ENCODE data around the gene CSRP1.

The CSRP1 gene

DNA sequence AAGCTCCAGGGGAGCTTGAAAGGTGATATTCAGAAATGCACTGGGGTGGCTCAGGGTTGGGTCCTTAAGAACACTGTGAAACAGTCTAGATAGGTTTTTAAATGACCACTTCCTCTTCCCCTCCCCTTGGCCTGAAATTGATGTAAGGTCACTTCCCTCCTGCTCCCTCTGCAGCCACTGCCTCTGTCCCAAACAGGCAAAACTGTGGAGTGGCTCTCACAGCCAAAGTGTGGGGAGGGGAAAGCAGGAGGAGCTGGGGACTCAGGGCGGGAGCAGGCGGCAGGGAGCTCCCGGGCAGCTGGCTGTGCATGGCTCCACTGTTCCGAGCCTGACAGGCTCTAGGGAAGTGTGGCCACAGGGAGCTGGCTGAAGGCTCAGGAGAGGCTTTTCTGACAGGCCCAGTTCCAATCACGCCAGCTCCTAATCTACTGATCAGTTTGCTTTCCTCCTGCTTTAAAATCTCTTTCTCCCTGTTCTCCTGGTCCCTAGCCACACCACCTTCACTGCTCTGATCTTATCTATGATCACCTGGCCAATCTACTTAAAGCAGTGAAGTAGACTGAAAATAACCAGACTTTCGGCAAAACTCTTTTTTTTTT lies 5.1 kb upstream of the CSRP1 start:
- no peak for DNase-seq

DNA sequence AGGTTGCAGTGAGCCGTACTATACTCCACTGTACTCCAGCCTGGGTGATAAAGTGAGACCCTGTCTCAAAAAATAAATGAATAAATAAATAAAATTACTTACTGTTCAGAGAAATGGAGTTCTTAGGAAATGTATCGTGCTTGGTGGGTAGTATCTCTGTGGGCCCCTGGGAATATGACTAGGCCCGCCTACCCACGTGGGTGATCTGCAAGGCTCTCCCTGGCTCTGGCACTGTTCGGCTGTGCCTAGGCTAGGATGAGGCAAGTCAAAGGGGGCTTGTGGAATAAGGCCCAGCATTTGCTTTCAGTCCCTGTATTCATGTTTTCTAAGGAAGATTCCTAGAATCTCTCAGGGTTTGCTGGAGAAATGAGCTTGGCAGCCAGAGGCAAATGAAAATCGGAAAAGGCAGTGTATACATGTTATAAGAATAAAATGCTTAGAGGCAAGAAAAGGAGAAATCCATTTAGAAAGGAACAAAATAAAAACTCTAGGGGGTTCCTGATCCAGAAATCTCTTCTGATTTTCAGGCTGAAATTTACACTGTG lies 4.5 kb upstream of the CSRP1 start:
- no peak for DNase-seq

DNA sequence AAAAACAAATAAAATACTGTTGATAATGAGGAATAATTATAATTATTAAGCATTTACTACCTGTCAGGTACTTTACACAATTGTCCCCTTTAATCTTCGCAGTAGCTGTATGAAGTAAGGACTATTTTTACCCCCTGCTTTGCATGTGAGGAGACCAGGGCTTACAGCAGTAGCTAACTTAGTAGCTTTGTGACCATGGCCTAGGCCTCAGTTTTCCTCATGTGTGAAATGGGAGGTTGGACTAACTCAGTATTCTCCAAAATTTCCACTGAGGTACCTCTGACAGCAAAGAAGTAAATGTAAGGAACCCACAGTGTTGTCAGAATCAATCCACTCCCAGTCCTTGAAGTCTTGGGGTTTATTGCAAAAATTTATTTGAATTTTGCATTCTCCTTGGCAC lies 3.8 kb upstream of the CSRP1 start:
- no peak for DNase-seq

DNA sequence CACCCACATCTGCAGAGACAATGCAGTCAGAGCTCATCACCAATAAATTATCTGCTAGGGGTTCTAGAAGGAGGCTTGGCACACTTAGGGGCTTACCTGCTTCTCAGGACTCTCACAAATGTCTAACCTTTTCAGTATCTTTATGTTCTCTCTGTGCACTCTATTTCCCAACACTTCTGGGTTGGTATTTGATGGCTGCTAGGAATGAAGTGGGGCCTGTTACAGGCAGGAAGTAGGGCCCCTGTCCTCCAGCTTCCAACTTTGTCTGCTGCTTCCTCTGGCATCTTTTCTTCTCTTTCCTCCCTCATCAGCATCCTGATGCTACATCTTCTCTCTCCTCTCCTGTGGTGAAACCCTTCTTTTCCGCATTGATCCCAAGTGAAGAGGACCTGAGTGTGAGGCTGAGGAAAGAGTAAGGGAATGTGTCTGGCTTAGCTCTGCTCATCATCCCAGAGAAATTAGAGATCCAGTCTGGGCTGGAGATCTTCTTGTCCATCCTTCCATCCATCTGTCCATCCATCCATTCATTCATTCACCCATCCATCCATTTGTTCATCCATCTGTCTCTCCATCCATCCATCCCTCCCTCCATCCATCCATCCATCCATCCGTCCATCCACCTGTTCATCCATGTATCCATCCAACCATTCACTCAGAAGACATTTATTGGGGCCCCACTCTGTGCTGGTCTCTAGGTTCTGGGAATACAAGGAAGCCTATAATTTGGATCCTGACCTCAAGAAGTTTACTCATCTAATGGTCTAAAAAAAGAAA lies 2.9 kb upstream of the CSRP1 start:
- DNase-seq = no peak

DNA sequence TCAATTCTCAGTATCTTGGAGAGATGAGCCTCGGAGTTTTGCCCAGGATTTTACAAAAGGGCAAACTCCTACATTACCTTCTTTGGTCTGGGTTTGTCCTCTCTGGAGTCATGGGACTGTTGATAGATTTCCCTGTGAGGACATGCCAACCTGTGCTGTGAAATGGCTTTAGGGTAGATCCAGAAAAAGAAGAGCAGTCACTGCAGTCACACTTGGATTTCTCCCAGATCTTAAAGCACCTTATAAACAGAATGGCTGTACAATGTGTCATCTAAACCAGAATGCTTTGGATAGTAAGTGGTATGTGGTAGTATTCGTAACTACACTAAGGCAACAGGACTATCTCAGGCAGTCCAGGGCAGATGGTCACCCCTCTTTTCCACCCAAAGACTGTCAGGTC lies 1.9 kb upstream of the CSRP1 start:
- no peak for DNase-seq

DNA sequence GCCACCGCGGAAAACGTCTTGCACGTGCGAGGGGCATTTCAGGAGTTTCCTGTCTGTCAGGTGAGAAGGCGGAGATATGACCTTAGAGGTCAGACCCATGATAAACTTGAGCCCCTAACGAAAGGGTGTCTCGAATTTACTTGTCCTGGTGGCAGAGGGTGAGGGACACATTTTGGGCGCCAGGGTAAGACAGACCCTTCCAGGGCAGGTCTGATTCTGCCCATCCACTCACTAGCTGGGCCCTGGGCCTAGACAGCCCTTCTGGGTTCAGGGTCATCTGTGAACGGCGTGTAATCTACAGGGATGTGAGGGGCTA lies 395 bp upstream of the CSRP1 start:
- DNase-seq = no peak

DNA sequence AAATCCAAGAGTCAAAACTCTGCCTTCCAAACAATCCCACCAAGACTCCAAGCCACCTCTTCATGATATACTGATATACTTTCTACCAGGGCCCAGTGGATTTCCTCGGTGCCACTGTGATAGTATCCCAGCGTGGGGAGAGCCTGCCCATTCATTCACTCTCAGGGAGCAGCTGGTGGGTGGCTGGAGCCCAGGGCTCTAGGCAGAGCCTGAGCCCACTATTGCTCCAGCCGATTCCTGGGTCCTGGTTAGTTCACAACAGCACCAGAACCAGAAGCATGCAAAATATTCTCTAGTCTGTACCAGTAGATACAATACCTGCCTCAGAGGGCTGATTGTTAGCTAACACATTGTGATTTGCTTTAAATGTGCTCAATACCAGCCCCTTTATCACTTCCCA lies 831 bp downstream of the CSRP1 start:
- no peak for DNase-seq

DNA sequence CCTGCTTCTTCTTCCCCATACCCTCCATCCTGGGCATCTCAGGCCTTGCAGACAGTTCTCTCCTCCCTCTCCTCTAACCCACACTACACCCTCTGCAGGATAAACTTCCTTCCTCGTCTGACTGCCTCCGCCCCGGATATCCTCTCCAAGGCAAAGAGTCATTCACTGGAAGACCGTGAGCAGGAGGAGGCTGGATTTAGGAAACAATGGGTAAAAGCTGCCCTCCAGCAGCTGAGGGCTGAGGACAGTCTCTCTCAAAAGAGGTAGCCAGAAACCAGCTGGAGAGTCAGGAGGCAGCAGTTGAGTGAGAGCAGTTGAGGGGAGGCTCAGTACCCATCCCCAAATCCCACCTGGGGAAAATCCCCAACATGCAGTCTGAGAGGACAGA lies 1.4 kb downstream of the CSRP1 start:
- no peak for DNase-seq

DNA sequence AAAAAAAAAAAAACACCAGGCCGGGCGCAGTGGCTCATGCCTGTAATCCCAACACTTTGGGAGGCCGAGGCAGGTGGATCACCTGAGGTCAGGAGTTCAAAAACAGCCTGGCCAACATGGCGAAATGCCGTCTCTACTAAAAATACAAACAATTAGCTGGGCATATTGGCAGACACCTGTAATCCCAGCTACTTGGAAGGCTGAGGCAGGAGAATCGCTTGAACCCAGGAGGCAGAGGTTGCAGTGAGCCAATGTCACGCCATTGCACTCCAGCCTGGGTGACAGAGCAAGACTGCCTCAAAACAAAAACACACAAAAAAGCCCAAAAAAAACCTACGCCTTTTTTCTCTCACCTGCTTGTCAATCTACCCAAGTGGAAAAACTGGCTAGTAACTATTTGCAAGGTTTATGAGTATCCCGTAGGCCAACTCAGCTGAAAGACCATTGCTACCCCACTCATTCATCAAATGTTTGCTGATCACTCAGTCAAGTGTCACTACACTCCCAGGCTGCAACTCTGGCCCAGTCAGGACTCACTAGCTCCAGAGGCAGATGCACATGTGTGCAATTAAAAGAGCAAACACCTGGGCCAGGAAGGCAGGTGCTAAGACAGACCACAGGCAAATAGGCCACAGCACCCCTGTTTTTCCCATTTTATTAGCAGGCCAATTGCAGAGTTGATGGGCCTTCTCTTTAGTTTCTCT lies 2.0 kb downstream of the CSRP1 start:
- no peak for DNase-seq

DNA sequence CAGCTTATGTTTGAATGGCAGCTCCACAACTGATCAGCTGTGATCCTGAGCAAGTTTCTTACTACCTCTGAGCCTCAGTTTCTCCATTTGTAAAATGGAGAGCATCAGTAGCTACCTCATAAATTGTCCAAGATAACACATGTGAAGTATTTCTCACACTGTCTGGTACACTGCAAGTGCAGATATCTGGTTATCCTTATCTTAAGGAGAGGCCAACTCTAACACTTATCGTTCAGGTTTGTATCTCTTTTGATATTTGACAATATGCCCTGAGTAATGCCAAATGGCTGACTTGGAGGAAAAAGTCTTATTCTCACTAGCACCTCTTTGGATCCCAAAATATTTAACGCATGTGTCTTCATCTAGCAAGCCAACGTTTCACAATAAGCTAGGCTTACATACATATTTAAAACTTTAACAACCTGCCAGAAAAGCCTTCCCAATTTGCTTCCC lies 2.7 kb downstream of the CSRP1 start:
- DNase-seq = no peak

DNA sequence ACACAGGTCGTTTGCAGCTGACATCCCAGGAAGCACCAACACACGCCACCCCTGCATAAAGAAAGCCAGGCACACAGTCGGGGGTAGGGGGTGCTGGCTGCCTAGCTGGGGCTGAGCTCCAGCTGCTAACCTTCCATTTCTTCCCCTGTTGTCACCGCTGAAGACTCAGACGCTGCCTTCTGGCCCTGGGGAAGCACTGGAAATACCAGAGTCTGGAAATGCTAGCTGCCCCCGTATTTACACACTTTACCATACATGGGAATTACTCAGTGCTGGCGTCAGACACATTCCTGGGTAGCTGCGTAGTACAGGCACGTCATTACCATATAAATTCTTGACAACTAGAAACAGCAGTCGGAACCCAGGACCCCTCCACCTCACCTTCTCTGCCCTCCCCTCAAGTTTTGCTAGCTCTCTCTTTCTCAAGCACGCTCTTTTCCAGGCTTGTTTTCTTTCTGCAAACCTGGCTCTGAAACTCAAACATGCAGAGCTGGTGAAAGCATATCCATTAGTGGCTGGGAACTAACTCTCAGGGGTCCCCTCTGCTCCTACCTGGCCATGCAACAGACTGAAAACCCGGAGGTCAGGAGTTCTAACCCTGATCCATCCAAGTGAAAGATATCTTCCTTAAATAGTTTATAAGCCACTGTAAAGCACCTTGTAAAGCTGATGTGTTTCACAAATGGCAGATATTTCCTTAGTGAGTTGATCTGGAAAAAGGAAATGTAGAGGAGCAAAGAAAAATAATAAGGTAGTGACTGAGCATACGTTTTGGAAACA lies 3.3 kb downstream of the CSRP1 start:
- no peak for DNase-seq

DNA sequence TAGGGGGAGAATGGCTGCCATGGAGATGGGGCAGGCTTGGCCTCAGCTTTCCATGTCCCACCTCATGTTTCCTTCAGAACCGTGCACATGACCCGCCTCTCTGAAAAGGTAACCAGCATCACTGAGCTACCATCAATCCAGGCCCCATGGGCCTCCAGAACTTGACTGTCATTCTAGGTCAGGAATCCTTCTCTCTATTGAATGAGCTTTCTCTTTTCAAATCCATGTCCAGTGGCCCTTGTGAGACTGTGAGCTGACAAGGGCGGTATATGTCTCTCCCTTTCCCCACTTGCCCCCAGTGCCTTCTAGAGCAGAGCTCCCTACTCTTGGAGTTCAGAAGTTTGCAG lies 4.4 kb downstream of the CSRP1 start:
- DNase-seq = no peak

DNA sequence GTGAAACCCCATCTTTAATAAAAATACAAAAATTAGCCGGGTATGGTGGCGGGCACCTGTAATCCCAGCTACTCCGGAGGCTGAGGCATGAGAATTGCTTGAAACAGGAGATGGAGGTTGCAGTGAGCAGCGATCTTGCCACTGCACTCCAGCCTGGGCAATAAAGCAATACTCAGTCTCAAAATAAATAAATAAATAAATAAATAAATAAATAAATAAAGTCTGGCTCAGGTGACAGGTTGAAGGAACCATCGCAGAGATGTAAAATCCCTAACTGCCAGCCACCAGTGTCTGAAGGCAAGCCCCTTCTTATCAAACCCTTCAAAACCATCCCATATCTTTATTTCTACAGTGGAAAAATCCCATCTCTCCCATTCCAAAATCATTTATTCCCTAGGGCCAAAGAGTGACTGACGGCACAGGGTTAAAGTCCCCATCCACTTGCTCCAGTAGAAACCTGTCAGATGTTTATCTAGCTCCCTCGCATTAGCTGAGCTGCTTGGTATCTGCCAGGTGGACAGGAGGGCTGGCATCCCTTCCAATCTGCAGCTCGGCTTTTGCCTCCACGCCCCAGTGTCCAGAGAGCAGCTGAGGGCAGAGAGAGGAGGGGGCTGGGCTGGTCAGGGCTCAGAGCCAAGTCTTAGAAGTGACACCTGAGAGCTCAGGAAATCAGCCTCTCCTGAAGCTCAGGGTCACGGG lies 5.0 kb downstream of the CSRP1 start:
- DNase-seq = no peak

DNA sequence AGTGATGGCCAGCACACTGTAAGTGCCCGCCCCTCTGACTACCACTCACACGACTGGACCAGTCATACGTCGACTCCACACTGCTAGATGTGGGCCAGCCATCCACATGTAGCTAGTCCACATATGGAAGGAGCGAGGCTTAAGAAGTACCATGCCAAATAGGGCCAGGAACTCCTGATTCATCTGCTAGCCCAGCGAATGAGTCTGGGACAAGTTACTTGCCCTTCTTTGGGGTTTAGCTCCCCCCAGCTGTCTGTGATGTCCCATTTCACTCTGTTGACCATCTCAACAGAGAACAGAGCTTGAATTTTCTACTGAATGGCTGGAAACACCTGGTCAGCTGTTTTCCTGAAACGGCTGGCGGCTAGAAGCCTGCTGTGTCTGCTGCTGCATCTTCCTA lies 5.8 kb downstream of the CSRP1 start:
- DNase-seq = no peak

DNA sequence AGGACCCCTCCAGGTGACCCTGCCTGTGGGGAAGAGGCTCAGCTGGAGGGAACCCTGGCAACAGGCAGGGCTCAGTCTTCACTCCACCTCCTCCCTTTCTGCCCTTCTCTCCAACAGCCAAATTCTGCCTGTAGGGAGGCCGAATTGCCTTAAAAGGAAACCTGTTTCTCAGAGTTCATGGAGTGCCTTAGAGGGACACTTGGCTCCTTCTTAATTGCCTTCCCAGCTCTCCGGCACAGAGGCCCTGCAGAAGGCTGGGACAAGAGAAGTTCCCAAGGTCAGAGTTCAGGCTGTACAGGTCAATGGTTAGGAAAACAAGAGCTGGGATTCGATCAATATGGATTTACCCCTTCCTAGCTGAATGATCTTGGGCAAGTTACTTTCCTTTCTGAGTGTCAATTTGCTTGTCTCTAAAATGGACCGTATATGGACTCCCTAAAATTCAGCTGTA lies 6.2 kb downstream of the CSRP1 start:
- no peak for DNase-seq

DNA sequence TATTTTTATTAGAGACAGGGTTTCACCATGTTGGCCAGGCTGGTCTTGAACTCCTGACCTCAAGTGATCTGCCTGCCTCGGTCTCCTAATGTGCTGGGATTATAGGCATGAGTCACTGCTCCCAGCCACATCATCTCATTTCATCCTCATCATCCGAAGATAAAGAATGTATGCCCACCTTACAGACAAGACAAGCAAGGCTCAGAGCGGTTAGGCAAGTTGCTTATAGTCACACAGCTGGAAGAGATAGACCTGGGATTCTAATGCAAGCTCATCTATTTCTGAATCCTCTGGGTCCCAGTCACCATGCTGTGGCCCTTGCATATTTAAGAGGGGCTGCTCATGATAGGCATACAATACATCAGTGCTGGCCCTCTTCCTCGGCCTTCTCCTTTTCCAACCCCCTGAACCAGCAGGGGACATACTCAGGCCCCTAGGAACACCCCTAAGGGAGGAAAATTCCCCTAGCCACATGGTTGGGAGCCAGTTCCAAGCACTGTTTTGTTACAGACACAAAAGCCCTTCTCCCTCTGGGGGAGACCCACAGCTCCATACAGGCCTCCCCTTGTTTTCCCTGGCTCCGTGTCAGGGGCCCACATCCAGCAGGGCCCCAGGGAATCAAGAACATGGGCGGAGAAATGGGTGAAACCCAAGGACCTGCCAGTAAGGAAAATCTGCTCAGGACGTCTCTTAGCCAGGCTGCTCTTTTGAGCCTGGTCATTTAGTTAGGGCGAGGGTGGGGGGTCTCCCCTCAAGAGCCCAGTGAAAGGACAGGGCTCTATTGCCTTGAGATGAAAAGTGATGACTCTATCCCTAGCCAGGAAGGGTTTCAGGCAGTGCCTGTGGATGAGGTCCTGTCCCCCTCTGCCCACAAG lies 6.9 kb downstream of the CSRP1 start:
- no peak for DNase-seq

DNA sequence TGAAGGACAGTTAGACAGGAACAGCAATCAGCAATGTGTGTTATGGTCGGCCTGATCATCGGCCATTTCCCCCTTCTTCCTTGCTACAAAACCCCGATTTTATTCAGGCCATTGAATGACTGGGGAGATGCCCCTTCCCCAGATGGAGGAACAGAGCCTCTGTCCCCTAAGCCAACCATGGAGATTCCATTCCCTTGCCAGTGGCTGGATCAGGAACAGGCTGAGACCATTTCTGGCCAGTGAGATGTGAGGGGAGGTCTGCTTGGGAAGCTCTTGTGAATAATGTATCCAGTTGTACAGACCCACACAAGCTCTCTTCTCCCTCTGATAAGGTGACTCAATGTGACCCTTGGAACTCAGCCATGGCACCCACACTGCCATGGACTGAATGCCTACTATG lies 7.7 kb downstream of the CSRP1 start:
- DNase-seq = no peak

DNA sequence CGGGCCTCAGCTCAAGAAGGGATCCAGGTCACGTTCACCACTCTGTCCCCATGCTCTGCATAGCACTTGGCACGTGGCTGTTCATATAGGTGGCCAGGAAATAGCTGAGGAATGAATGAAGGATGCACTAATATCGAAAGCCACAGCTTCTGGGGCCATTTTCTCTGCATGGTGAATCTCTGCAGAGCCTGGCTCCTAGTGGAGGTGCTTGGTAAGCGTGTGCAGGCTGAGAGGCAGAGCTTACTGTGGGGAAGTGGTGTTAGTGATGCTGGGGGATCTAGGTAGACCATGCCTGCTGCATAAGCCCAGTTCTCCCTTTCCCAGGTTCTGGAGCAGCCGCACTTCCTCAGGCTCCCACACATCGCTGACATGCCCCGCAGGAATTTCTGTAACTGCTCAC lies 8.3 kb downstream of the CSRP1 start:
- no peak for DNase-seq

DNA sequence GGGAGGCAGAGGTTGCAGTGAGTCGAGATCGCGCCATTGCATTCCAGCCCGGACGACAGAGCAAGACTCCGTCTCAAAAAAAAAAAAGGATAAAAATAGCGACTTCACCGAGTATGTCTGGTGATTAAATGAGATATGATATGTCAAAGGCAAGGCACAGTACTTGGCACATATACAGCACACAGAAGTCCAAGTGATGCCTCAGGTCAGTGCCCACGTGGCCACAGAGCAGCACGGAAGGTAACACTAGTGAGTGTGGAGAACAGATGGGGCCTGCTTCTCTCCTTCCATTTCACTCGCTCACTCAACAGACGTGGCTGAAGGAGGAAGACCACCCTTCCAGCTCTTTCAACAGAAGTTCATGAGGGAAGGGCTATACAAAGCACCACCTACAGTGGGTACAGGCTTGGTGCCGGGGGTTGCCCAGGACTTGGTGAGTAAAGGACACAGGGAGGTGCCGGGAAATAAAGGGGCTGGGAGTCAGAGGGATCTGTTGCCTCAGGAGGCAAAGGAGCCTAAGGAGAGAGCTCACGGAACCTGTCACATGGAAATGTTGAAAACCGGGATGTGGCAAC lies 8.9 kb downstream of the CSRP1 start:
- no peak for DNase-seq

DNA sequence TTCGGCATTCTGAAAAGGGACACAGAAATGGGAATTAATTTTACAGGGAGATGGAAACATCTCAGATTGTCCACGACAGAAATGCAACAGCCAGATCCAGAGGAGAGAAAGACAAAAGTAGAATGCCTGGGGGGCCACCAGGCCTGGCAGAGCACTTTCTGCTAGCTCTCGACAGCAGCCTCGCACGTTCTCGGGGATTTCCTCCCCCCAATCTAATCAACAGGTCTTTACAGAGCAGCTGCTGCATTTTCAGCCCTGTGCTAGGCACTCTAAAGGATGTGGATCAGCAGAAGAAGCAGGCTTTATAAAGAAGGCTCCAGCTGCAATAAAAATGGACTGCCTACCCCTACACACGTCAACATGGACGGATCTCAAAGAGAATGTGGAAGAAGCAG lies 10.6 kb downstream of the CSRP1 start:
- DNase-seq = no peak

DNA sequence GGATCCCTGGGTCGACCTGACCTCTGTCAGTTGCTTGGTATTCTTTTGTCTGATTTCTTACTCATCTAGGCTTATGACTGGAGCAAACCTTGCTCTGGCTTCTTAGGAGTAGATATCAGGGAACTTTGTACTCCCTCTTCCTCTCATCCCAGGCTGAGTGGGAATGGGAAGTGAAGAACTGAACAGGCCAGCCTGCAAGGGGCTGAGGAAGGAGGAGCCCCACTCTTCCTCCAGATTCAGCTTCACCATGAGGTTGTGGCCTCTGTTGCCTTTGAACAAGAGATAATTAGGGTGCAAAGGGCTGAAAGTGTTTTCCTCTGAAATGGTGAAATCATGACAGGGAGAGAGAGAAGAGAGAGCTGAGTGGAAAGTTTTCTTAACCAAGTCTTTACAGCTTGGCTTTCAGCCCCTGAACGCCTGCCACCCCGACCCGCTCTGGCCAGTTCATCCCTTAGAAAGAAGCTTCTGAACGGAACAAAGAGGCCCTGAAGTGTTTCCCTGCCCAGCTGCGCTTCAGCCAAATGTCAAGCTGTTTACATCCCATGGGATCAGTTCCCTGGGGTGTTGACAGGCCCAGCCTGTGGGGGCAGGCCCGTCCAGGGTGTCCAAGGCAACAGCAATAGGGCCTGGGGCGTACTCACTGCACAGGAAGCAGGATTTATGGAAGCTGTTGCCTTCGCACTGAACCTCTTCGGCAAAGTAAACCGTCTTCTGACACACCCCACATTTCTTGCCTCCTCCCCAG lies 11.2 kb downstream of the CSRP1 start:
- DNase-seq = no peak
